HUES64 (cell line): ENCODE results near the gene RFX8.
"Not testable (repeated sequence)": the region's sequence is repeated elsewhere in the genome, so short reads cannot be mapped to it uniquely, and the experiment has no call there.

Source experiments
- H3K27ac ChIP-seq: 2 replicates; pipeline ENCODE4 v1.7.0; 2013; ENCODE audit warnings: low read depth, low read length, inconsistent platforms
- H3K27me3 ChIP-seq: 2 replicates; pipeline ENCODE4 v1.6.1; 2013; ENCODE audit warnings: mild to moderate bottlenecking, low read length; ENCODE audit not compliant: insufficient read depth
- H3K36me3 ChIP-seq: 2 replicates; pipeline ENCODE4 v1.6.1; 2013; ENCODE audit warnings: mild to moderate bottlenecking, low read length; ENCODE audit not compliant: insufficient read depth
- H3K4me1 ChIP-seq: 2 replicates; pipeline ENCODE4 v1.6.1; 2013; ENCODE audit warnings: mild to moderate bottlenecking, low read length, moderate library complexity; ENCODE audit not compliant: insufficient read depth
- H3K4me3 ChIP-seq: 2 replicates; pipeline ENCODE4 v1.5.1; 2013; ENCODE audit warnings: mild to moderate bottlenecking, low read length, moderate library complexity
- H3K9ac ChIP-seq: 2 replicates; pipeline ENCODE4 v1.6.1; 2013; ENCODE audit warnings: mild to moderate bottlenecking, low read depth, low read length
- H3K9me3 ChIP-seq: 2 replicates; pipeline ENCODE4 v1.6.1; 2013; ENCODE audit warnings: low read depth, low read length; ENCODE audit not compliant: insufficient read depth
- WGBS: fragments of 150-250, 120-280 bp; methylation state at CpG from one replicate; pipeline ENCODE4 v1.1.7; 2013; ENCODE audit warnings: missing lambda C conversion rate; 5-methylcytosine and 5-hydroxymethylcytosine counted together

Gene RFX8

GRCh38 chr2:101509499-101510284 lies 34.8 kb upstream of the RFX8 start:
- WGBS, result 90% methylated on average over 8 of the region's 8 CpGs
- H3K36me3 ChIP-seq, result no peaks in the 10 kb centered on the region

GRCh38 chr2:101508636-101509035 lies 33.7 kb upstream of the RFX8 start:
- no peak overlapping the region for H3K27ac ChIP-seq
- H3K4me3 ChIP-seq, result no peak overlapping the region

More at GRCh38 chr2:101509499-101510284, 34.8 kb upstream of the RFX8 start:
- Histone ChIP-seq H3K9ac (no peak overlapping the region), H3K4me1 (no peaks in the 10 kb centered on the region), H3K27ac (no peak overlapping the region), H3K9me3 (peaks cover 8% of the 10 kb centered on the region), H3K4me3 (no peak overlapping the region), H3K27me3 (no peaks in the 10 kb centered on the region)

GRCh38 chr2:101505276-101505675 lies 30.4 kb upstream of the RFX8 start:
- not testable (repeated sequence) for H3K9ac ChIP-seq, H3K27ac ChIP-seq, H3K4me3 ChIP-seq, H3K9me3 ChIP-seq, H3K27me3 ChIP-seq, H3K4me1 ChIP-seq, H3K36me3 ChIP-seq
- WGBS, result 100% methylated on average over 1 of the region's 4 CpGs

More at GRCh38 chr2:101508636-101509035, 33.7 kb upstream of the RFX8 start:
- Histone ChIP-seq H3K4me1 (no peaks in the 10 kb centered on the region), H3K36me3 (no peaks in the 10 kb centered on the region), H3K27me3 (no peaks in the 10 kb centered on the region), H3K9ac (no peak overlapping the region), H3K9me3 (peaks cover 8% of the 10 kb centered on the region)
- 96% methylated on average over 5 of the region's 5 CpGs for WGBS

GRCh38 chr2:101504744-101505143 lies 29.8 kb upstream of the RFX8 start:
- not testable (repeated sequence) for H3K4me3 ChIP-seq, H3K27ac ChIP-seq, H3K36me3 ChIP-seq, H3K4me1 ChIP-seq, H3K27me3 ChIP-seq, H3K9me3 ChIP-seq, H3K9ac ChIP-seq
- WGBS, result 79% methylated on average over 7 of the region's 8 CpGs

GRCh38 chr2:101502095-101502494 lies 27.2 kb upstream of the RFX8 start:
- WGBS, result 89% methylated on average over 5 of the region's 5 CpGs
- Histone ChIP-seq H3K4me3 (no peak overlapping the region), H3K9me3 (no peaks in the 10 kb centered on the region), H3K9ac (no peak overlapping the region), H3K4me1 (no peaks in the 10 kb centered on the region), H3K36me3 (no peaks in the 10 kb centered on the region), H3K27ac (no peak overlapping the region), H3K27me3 (no peaks in the 10 kb centered on the region)

- Histone ChIP-seq H3K27me3 (no peaks in the 10 kb centered on the region), H3K27ac (no peak overlapping the region), H3K36me3 (no peaks in the 10 kb centered on the region), H3K9me3 (no peaks in the 10 kb centered on the region), H3K4me3 (no peak overlapping the region), H3K4me1 (no peaks in the 10 kb centered on the region), H3K9ac (no peak overlapping the region)
- WGBS, result 83% methylated on average over 3 of the region's 3 CpGs
These were observed 26.5 kb upstream of the RFX8 start for GRCh38 chr2:101501443-101501842.

- H3K27me3 ChIP-seq, result no peaks in the 10 kb centered on the region
- H3K36me3 ChIP-seq, result no peaks in the 10 kb centered on the region
- no peaks in the 10 kb centered on the region for H3K4me1 ChIP-seq
- H3K27ac ChIP-seq, result no peak overlapping the region
- no peak overlapping the region for H3K4me3 ChIP-seq
- H3K9ac ChIP-seq, result no peak overlapping the region
- WGBS, result 90% methylated on average over 5 of the region's 5 CpGs
- H3K9me3 ChIP-seq, result no peaks in the 10 kb centered on the region
These were observed 25.9 kb upstream of the RFX8 start for GRCh38 chr2:101500860-101501259.

- Histone ChIP-seq H3K27ac (no peak overlapping the region), H3K27me3 (no peaks in the 10 kb centered on the region), H3K4me1 (no peaks in the 10 kb centered on the region), H3K4me3 (no peak overlapping the region), H3K9me3 (no peaks in the 10 kb centered on the region), H3K9ac (no peak overlapping the region), H3K36me3 (no peaks in the 10 kb centered on the region)
- WGBS, result 96% methylated on average over 2 of the region's 2 CpGs
These were observed 25.3 kb upstream of the RFX8 start for GRCh38 chr2:101500180-101500579.

- Histone ChIP-seq H3K9ac (no peak overlapping the region), H3K9me3 (no peaks in the 10 kb centered on the region), H3K27me3 (no peaks in the 10 kb centered on the region), H3K4me3 (no peak overlapping the region), H3K4me1 (no peaks in the 10 kb centered on the region), H3K36me3 (no peaks in the 10 kb centered on the region), H3K27ac (no peak overlapping the region)
- WGBS, result 83% methylated on average over 4 of the region's 4 CpGs
These were observed 21.4 kb upstream of the RFX8 start for GRCh38 chr2:101496279-101496678.

GRCh38 chr2:101492936-101493473 lies 18.1 kb upstream of the RFX8 start:
- H3K9me3 ChIP-seq, result no peaks in the 10 kb centered on the region
- 96% methylated on average over 6 of the region's 6 CpGs for WGBS
- H3K27ac ChIP-seq, result no peak overlapping the region
- no peaks in the 10 kb centered on the region for H3K4me1 ChIP-seq
- no peaks in the 10 kb centered on the region for H3K27me3 ChIP-seq
- H3K36me3 ChIP-seq, result no peaks in the 10 kb centered on the region
- no peak overlapping the region for H3K4me3 ChIP-seq
- H3K9ac ChIP-seq, result no peak overlapping the region

GRCh38 chr2:101486994-101487393 lies 12.1 kb upstream of the RFX8 start:
- Histone ChIP-seq H3K27ac (no peak overlapping the region), H3K4me1 (no peaks in the 10 kb centered on the region), H3K27me3 (no peaks in the 10 kb centered on the region), H3K4me3 (no peak overlapping the region), H3K36me3 (no peaks in the 10 kb centered on the region), H3K9ac (no peak overlapping the region), H3K9me3 (no peaks in the 10 kb centered on the region)
- 97% methylated on average over 5 of the region's 5 CpGs for WGBS
